Activated T-helper 17 cell treated with anti-CD3 and anti-CD28 coated beads, Interleukin-2, amount 50 U/mL, for 72 hours (primary cell): ENCODE results near the gene GDPD3. TPM values are rescaled to one million over a fixed set of nuclear protein-coding genes. Genes with fewer than 3 reads are reported as not detected.
A peak's percentile ranks its signal among the peaks of the same experiment; 100 is the strongest.

Experiments used
- ATAC-seq: fragments of 150-1000 bp; cut with Tn5 transposase; replicated peaks from 2 replicates; pipeline ENCODE4 v1.10.0; 2021; ENCODE audit warnings: mild to moderate bottlenecking, moderate library complexity
- H3K27ac Mint-ChIP-seq: one replicate; pipeline ENCODE4 v1.8.0; 2022; ENCODE audit warnings: mixed read lengths
- H3K27me3 Mint-ChIP-seq: one replicate; pipeline ENCODE4 v1.8.0; 2022; ENCODE audit warnings: mixed read lengths
- H3K36me3 Mint-ChIP-seq: one replicate; pipeline ENCODE4 v1.8.0; 2022; ENCODE audit warnings: low read depth, mild to moderate bottlenecking, mixed read lengths
- H3K4me1 Mint-ChIP-seq: one replicate; pipeline ENCODE4 v1.8.0; 2022; ENCODE audit warnings: mixed read lengths
- H3K4me3 Mint-ChIP-seq: one replicate; pipeline ENCODE4 v1.8.0; 2022; ENCODE audit warnings: mild to moderate bottlenecking, mixed read lengths
- H3K9me3 Mint-ChIP-seq: one replicate; pipeline ENCODE4 v1.8.0; 2022; ENCODE audit warnings: mixed read lengths
- total RNA-seq, 2 donors: library from RNA; stranded (reverse); gene quantifications; one replicate each; pipeline ENCODE4 v1.2.3, GENCODE V29; 2022

Gene GDPD3, protein sequence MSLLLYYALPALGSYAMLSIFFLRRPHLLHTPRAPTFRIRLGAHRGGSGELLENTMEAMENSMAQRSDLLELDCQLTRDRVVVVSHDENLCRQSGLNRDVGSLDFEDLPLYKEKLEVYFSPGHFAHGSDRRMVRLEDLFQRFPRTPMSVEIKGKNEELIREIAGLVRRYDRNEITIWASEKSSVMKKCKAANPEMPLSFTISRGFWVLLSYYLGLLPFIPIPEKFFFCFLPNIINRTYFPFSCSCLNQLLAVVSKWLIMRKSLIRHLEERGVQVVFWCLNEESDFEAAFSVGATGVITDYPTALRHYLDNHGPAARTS
- 10 to 100 TPM; 13.4 to 37.8 TPM for total RNA-seq

DNA sequence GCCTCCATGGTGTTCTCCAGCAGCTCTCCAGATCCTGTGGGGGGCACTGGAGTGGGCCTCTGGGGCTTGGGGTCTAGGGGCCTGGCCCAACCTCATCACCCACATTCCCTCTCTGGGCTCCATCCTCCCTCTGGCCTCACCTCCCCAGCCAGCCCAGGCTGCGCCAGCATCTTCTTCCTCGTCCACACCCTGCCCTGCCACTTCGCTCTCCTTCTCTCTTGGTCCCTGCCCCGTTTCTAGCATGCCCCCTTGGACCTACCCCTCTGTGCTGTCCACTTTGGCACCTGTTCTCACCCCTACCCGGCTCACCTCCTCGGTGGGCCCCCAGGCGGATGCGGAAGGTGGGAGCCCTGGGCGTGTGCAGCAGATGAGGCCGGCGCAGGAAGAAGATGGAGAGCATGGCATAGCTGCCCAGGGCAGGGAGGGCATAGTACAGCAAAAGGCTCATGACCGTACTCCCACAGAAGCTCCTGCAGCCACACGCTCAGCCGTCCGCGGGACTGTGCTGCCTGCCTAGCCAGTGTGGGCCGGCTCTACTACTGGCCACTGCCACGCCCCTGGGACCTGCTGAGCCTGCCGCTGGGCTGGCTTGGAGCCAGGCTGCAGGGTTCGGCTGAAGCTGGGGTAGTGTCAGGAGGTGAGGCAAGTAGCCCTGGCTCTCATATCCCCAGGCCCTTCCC lies at the start of gene GDPD3:
Gene GDPD3 (minus strand): TSS at position 507 of the 680 bp plus-strand sequence. CDS start 59 bp downstream, at position 448.
- H3K4me3 Mint-ChIP-seq, result no peak within 1 kb of the TSS
- peak within 1 kb of the TSS; percentile 80 for H3K27ac Mint-ChIP-seq
- H3K4me1 Mint-ChIP-seq, result peaks cover 5% of the 10 kb centered on the region

DNA sequence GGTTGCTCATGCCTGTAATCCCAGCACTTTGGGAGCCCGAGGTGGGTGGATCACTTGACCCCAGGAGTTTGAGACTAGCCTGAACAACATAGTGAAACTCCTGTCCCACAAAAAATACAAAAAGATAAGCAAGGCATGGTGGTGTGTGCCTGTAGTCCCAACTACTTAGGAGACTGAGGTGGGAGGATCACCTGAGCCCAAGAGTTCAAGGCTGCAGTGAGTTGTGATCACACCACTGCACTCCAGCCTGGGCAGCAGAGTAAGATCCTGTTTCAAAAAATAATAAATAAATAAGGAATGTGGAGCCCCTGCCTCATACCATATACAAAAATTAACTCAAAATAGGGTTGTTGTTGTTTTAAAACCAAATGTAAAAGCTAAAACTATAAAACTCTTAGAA lies 43.9 kb upstream of the GDPD3 start:
- Mint-ChIP-seq H3K9me3 (no peaks in the 10 kb centered on the region), H3K4me3 (no peak overlapping the region), H3K36me3 (no peaks in the 10 kb centered on the region), H3K27ac (no peak overlapping the region), H3K4me1 (no peaks in the 10 kb centered on the region), H3K27me3 (no peaks in the 10 kb centered on the region)
- ATAC-seq, result no peak

More for the DNA sequence above, at the start of gene GDPD3:
- ATAC-seq, result peak; percentile 13
- Mint-ChIP-seq H3K9me3 (no peaks in the 10 kb centered on the region), H3K27me3 (no peaks in the 10 kb centered on the region), H3K36me3 (peaks cover 47% of the 10 kb centered on the region)

DNA sequence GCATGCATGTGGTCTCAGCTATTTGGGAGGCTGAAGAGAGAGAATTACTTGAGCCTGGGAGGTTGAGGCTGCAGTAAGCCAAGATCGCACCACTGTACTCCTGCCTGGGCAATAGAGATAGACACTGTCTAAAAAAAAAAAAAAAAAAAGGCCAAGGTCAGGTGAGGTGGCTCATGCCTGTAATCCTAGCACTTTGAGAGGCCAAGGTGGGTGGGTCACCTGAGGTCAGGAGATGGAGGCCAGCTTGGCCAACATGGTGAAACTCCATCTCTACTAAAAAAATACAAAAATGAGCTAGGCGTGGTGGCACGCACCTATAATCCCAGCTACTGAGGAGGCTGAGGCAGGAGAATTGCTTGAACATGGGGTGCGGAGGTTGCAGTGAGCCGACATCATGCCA lies 41.9 kb upstream of the GDPD3 start:
- Mint-ChIP-seq H3K36me3 (no peaks in the 10 kb centered on the region), H3K27ac (no peak overlapping the region), H3K4me1 (no peaks in the 10 kb centered on the region), H3K27me3 (no peaks in the 10 kb centered on the region), H3K9me3 (no peaks in the 10 kb centered on the region), H3K4me3 (no peak overlapping the region)
- ATAC-seq, result no peak

DNA sequence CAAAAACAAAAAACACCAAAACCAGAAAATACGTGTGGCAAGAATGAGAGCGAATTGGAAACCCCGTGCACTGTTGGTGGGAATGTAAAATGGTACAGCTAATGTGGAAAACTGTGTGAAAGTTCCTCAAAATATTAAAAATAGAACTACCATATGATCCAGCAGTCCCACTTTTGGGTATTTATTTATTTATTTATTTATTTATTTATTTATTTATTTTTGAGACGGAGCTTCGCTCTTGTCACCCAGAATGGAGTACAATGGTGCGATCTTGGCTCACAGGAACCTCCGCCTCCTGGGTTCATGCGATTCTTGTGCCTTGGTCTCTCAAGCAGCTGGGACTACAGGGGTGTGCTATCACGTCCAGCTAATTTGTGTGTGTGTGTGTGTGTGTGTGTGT lies 39.2 kb upstream of the GDPD3 start:
- Mint-ChIP-seq H3K4me1 (no peaks in the 10 kb centered on the region), H3K27me3 (no peaks in the 10 kb centered on the region), H3K36me3 (no peaks in the 10 kb centered on the region), H3K27ac (no peak overlapping the region), H3K9me3 (peaks cover 5% of the 10 kb centered on the region), H3K4me3 (no peak overlapping the region)
- ATAC-seq, result no peak

DNA sequence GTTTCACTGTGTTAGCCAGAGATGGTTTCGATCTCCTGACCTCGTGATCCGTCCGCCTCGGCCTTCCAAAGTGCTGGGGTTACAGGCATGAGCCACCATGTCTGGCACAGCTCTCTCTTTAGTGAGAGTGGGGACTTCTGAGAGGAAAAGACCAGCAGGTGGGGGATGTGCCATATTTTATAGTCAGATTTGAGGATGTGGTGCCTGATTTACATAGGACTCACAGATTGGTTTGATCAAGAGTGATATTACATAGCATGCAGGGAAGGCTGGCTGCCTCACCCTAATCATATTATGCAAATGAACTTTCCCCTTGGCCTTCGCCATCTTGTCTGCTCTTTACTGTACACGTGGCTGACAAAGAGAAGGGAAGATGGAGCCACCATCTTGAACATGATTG lies 37.8 kb upstream of the GDPD3 start:
- Mint-ChIP-seq H3K4me1 (no peaks in the 10 kb centered on the region), H3K9me3 (peaks cover 5% of the 10 kb centered on the region)
- ATAC-seq, result no peak

DNA sequence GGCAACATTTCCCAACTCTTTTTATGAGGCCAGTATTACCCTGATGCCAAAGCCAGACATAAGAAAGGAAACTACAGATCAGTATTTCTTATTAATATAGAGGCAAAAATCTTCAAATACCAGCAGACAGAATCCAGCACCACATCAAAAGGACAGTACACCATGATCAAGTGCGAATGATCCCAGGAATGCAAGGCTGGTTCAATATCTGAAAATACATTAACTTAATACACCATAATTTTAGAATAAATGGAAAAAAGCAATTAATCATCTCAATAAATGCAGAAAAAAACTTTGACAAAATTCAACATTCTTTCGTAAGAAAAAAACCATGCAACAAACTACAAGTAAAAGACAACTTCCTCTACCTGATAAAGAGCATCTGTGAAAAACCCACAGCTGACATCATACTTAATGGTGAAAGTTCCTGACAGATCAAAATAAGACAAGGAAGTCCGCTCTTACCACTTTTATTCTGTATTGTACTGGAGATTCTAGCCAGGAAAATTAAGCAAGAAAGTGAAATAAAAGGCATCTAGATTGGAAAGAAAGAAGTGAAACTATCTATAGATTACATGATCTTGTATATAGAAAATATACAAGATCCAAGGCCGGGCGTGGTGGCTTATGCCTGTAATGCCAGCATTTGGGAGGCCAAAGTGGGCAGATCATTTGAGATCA lies 36.1 kb upstream of the GDPD3 start:
- Mint-ChIP-seq H3K27me3 (no peaks in the 10 kb centered on the region), H3K4me3 (no peak overlapping the region), H3K36me3 (no peaks in the 10 kb centered on the region), H3K4me1 (no peaks in the 10 kb centered on the region), H3K27ac (no peak overlapping the region), H3K9me3 (peaks cover 5% of the 10 kb centered on the region)
- no peak for ATAC-seq

More for the DNA sequence above, 37.8 kb upstream of the GDPD3 start:
- H3K4me3 Mint-ChIP-seq, result no peak overlapping the region
- no peak overlapping the region for H3K27ac Mint-ChIP-seq
- no peaks in the 10 kb centered on the region for H3K27me3 Mint-ChIP-seq
- H3K36me3 Mint-ChIP-seq, result no peaks in the 10 kb centered on the region

DNA sequence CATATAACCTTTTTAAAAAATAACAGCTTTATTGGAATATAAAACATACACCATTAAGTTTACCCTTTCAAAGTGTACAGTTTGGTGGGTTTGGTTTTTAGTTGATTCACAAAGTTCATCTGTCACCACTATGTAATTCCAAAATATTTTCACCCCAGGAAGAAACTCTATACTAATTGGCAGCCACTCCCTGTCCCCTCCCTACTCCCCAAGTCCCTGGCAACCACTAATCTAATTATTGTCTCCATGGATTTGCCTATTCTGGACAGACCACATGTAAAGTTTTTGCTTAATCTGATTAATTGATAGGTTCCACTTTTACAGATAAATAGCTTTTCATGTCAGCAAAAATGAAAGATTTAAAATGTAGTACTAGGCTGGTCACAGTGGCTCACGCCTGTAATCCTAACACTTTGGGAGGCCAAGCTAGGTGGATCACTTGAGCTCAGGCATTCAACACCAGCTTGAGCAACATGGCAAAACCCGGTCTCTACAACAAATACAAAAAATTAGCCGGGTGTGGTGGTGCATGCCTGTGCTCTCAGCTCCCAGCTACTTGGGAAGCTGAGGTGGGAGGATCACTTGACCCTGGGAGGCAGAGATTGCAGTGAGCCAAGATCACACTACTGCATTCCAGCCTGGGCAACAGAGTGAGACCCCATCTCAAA lies 34.6 kb upstream of the GDPD3 start:
- no peak for ATAC-seq

DNA sequence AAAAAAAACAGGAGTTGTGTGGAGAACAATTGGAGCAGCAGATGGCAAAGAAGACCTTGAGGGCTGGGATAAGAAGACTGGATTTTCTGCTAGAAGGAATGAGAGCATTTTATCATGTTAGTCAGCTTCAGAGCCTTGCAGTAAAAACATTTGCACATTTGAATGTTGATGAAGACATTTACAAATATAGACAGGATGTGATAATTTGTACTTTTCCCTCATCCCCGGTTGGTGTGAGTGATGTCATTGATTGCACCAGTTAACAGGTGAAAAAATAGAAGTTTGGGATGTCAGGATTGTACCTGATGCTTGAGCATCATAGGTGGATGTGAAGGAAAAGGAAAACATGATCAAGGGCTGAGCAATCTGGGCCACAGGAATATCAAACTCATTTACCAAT lies 32.3 kb upstream of the GDPD3 start:
- H3K36me3 Mint-ChIP-seq, result no peaks in the 10 kb centered on the region
- H3K4me1 Mint-ChIP-seq, result peaks cover 6% of the 10 kb centered on the region
- H3K9me3 Mint-ChIP-seq, result peaks cover 5% of the 10 kb centered on the region
- H3K27me3 Mint-ChIP-seq, result no peaks in the 10 kb centered on the region
- ATAC-seq, result no peak
- no peak overlapping the region for H3K4me3 Mint-ChIP-seq
- no peak overlapping the region for H3K27ac Mint-ChIP-seq

More for the DNA sequence above, 34.6 kb upstream of the GDPD3 start:
- H3K9me3 Mint-ChIP-seq, result peaks cover 5% of the 10 kb centered on the region
- no peak overlapping the region for H3K27ac Mint-ChIP-seq
- no peak overlapping the region for H3K4me3 Mint-ChIP-seq
- no peaks in the 10 kb centered on the region for H3K36me3 Mint-ChIP-seq
- no peaks in the 10 kb centered on the region for H3K27me3 Mint-ChIP-seq
- peaks cover 6% of the 10 kb centered on the region for H3K4me1 Mint-ChIP-seq

DNA sequence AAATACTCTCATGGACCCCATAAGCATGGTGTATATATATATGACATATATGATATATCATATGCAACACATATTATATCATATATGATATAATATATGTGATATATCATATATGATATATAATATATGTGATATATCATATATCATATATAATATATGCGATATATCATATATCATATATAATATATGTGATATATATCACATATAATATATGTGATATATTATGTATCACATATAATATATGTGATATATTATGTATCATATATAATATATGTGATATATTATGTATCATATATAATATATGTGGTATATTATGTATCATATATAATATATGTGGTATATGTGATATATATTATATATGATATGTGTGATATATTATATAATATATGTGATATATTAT lies 31.6 kb upstream of the GDPD3 start:
- ATAC-seq, result no peak
- Mint-ChIP-seq H3K27ac (no peak overlapping the region), H3K27me3 (no peaks in the 10 kb centered on the region), H3K4me3 (no peak overlapping the region), H3K36me3 (no peaks in the 10 kb centered on the region), H3K9me3 (peaks cover 5% of the 10 kb centered on the region), H3K4me1 (peaks cover 7% of the 10 kb centered on the region)

DNA sequence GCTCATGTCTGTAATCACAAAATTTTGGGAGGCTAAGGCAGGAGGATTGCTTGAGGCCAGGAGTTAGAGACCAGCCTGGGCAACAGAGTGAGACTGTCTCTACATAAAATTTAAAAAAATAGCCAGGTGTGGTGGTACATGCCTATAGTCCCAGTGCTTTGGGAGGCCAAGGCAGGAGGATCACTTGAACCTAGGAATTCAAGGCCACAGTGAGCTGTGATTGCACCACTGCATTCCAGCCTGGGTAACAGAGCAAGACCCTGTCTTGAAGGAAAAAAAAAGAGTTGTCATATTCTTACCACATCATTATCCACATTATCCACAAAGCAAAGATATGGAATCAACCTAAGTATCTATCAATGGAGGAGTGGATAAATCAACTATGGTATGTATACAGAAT lies 30.7 kb upstream of the GDPD3 start:
- ATAC-seq, result no peak
- Mint-ChIP-seq H3K27me3 (no peaks in the 10 kb centered on the region), H3K4me1 (peaks cover 10% of the 10 kb centered on the region), H3K27ac (no peak overlapping the region), H3K36me3 (no peaks in the 10 kb centered on the region), H3K4me3 (no peak overlapping the region), H3K9me3 (no peaks in the 10 kb centered on the region)

DNA sequence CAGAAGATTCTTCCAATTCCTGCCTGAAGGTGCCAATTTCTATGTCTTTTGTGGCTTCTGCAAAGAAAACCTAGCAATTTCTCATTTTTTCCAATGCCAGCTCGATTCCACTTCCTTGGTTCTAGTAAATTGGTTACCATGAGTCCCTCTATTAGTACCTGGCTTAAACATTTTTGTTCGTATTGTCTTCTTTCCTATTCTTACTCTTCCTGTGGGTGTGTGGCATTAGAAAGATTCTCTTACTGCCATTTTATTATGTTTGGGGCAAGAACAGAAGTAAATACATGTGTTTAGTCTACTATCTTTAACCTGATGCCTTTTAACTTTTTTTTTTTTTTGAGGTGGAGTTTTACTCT lies 30.0 kb upstream of the GDPD3 start:
- peak; percentile 7 for ATAC-seq
- H3K27ac Mint-ChIP-seq, result peak overlapping the region; percentile 9
- H3K27me3 Mint-ChIP-seq, result no peaks in the 10 kb centered on the region
- no peaks in the 10 kb centered on the region for H3K9me3 Mint-ChIP-seq
- H3K36me3 Mint-ChIP-seq, result no peaks in the 10 kb centered on the region
- peaks cover 10% of the 10 kb centered on the region for H3K4me1 Mint-ChIP-seq
- H3K4me3 Mint-ChIP-seq, result peak overlapping the region; percentile 3

DNA sequence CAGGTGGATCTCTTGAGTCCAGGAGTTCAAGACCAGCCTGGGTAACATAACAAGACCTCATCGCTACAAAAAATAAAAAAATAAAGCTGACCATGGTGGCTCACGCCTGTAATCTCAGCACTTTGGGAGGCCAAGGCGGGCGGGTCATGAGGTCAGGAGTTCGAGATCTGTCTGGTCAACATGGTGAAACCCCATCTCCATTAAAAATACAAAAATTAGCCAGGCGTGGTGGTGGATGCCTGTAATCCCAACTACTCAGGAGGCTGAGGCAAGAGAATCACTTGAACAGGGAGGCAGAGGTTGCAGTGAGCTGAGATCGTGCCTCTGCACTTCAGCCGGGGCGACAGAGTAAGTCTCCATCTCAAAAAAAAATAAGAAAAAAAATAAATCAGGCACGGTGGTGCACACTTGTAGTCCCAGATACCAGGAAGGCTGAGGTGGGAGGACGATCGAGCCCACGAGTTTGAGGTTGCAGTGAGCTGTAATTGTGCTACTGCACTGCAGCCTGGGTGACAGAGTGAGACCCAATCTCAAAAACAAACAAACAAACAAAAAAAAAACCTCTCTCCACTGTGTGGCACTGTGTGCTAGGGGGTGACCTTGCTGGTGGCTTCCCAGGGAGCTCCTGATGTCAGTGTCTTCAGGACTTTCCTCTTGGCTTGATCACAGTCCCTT lies 29.5 kb upstream of the GDPD3 start:
- H3K4me3 Mint-ChIP-seq, result peak overlapping the region; percentile 3
- H3K9me3 Mint-ChIP-seq, result no peaks in the 10 kb centered on the region
- no peaks in the 10 kb centered on the region for H3K36me3 Mint-ChIP-seq
- no peaks in the 10 kb centered on the region for H3K27me3 Mint-ChIP-seq
- H3K4me1 Mint-ChIP-seq, result peaks cover 10% of the 10 kb centered on the region
- H3K27ac Mint-ChIP-seq, result peak overlapping the region; percentile 9
- ATAC-seq, result peak; percentile 74

DNA sequence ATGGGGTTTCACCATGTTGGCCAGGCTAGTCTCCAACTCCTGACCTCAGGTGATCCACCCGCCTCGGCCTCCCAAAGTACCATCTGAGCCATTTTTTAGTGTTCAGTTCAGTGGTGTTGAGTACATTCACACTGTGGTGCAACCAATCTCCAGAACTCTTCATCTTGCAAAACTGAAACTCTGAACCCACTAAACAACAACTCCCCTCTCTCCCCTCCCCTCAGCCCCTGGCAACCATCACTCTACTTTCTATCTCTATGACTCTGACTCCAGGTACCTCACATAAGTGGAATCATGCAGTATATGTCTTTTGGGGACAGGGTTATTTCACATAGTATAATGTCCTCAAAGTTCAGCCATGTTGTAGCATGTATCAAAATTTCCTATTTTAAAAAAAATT lies 28.4 kb upstream of the GDPD3 start:
- Mint-ChIP-seq H3K4me3 (no peak overlapping the region), H3K27me3 (no peaks in the 10 kb centered on the region), H3K36me3 (no peaks in the 10 kb centered on the region), H3K9me3 (no peaks in the 10 kb centered on the region), H3K27ac (no peak overlapping the region), H3K4me1 (peaks cover 10% of the 10 kb centered on the region)
- ATAC-seq, result peak; percentile 51
